Tibial nerve (tissue), 4 donors: ENCODE data around the gene LONP1.

Source experiments
- CTCF ChIP-seq, 5 experiments: fragments of 200-600 bp in 3 of 5; fragments of 450-650 bp in 2 of 5; sonication (generic) in 3 of 5; IDR thresholded peaks; one replicate each; pipeline ENCODE4 v1.5.1; 2016 to 2019; ENCODE audit warnings: antibody characterized with exemption in 5 of 5, mild to moderate bottlenecking in 3 of 5, moderate library complexity in 2 of 5
- EP300 ChIP-seq, 2 donors: sonication (generic); formaldehyde crosslinking; IDR thresholded peaks; one replicate each; pipeline ENCODE4 v1.6.1; 2017; ENCODE audit warnings: antibody characterized with exemption in 2 of 2, mild to moderate bottlenecking in 1 of 2
- POLR2A ChIP-seq, 2 donors: fragments of 450-650 bp; IDR thresholded peaks; one replicate each; pipeline ENCODE4 v1.6.1; 2017; ENCODE audit warnings: antibody characterized with exemption in 2 of 2, mild to moderate bottlenecking in 2 of 2, moderate library complexity in 2 of 2

GRCh38 chr19:5753743-5754142 is 33.8 kb upstream of the LONP1 start:
- TF ChIP-seq EP300 (IDR thresholded peaks at IDR 0.05), result no peak
- TF ChIP-seq CTCF (IDR thresholded peaks at IDR 0.05), result no peak
- no peak for TF ChIP-seq POLR2A (IDR thresholded peaks at IDR 0.05)
